NCI-H2196 treated with DMSO at 0.1 percent for 48 hours (cell line): ENCODE data around the gene SSH2.
"Not testable (repeated sequence)": the region's sequence is repeated elsewhere in the genome, so short reads cannot be mapped to it uniquely, and the experiment has no call there.

Source experiments
- DNase-seq: peaks from one replicate; lab custom pipeline; 2025; ENCODE audit not compliant: unreplicated experiment; lab: John Stamatoyannopoulos, UW

The SSH2 gene

DNA sequence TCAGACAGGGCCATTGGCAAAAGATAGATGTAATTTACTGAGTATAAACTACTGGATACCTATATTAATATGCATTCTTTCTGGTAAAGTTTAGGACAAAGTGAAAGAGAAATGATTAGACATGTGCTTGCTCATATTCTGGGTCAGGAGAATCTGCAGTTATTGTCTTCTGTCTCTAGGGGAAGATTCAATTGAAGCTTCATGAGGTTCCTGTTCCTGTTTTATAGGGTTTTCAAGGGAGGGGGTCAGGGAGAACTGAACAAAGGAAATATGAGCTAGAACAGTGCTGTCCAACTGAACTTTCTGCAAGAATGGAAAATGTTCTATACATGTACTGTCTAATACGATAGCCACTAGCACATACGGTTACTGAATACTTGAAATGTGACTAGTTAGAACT, 248.0 kb downstream of the SSH2 start:
- DNase-seq: no peak

DNA sequence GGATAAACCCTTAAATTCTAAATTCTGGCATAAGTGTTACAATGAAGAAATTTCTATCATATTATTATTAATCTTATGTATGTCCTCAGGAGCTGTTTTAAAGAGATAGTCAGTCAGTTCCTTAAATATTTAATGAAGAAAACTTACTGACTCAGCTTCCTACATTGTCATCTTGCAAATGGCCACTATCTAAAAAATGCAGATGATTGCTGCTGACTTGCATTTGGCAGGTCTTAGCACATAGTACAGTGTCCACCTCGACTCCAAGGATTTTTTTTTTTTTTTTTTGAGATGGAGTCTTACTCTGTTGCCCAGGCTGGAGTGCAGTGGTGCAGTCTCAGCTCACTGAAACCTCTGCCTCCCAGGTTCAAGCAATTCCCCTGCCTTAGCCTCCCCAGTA, 252.2 kb downstream of the SSH2 start:
- no peak for DNase-seq

DNA sequence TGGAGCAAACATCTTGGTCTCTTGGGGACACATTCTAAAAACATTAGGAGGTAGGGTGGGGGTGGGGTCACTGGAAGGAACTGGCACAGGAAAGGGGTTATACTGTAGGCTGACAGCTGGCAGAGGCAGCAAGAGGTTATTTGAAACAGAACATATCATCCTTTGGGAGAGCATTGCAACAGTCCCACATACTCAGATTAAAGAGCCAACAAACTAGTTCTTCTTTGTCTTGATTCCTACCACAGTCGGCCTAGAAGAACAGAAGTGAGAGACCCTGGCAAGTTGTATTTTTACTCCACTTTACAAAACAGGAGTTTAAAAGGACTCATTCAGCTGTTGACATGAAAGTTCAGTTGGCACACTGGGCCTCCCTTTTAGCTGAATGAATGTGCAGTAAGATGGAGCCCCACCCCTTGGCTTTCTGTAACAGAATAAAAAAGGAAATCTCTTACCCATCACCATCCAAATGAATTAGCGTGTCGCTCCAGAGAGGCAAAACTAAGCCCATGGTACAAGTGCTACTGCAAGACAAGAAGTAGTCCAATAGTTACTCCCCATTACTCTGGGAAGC, 252.7 kb downstream of the SSH2 start:
- DNase-seq: no peak

DNA sequence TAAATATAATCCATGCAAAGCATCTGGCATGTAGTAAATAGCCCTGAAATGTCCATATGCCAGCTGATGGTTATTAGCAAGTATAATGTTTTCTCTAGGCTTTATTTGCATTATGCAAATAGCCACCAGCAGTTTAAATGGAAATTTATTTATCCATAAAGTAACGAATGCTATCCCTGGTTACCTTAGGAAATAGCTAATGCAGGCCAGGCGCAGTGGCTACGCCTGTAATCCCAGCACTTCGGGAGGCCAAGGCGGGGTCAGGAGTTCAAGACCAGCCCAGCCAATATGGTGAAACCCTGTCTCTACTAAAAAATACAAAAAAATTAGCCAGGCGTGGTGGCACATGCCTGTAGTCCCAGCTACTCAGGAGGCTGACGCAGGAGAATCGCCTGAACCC, 254.1 kb downstream of the SSH2 start:
- DNase-seq: not testable (repeated sequence)

- DNase-seq: no peak
Measured at GRCh38 chr17:29674281-29674680, 255.7 kb downstream of the SSH2 start.

DNA sequence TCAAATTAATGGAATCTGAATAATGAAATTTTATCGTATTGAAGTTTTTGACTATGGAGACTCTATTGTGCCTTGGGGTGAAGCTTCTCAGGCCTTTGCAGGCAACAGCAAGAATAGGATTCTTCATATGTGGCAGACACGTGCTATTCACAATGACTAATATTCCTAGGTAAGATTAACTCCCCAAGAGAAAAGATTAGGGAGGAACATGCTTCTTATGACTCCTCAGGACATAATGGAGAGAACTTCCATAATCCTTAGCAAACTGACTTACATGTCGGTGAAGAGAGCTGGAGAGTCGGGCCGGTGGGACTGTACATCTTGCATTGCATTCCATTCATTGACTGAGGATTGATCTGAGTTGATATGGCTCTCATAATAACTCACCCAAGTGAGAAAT, 258.4 kb downstream of the SSH2 start:
- no peak for DNase-seq

DNA sequence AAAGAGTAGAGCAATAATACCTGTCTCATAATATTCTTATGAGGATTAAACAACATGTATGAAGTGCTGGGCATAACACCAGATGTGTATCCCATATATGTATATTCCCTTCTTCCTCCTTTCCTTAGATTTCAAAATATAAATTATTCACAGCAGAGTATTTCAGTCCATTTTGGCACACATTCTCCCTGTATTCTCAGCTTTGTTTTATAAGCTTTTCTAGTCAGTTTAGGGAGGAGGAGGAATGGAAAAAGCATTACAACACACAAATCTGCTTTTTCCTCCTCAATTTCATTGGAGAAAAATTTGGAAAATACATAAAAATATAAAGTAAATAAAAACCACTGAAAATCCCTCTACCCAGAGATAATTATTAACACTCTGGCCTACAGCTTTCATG, 260.8 kb downstream of the SSH2 start:
- DNase-seq: no peak

GRCh38 chr17:29667969-29668368, 262.1 kb downstream of the SSH2 start:
- DNase-seq: no peak

DNA sequence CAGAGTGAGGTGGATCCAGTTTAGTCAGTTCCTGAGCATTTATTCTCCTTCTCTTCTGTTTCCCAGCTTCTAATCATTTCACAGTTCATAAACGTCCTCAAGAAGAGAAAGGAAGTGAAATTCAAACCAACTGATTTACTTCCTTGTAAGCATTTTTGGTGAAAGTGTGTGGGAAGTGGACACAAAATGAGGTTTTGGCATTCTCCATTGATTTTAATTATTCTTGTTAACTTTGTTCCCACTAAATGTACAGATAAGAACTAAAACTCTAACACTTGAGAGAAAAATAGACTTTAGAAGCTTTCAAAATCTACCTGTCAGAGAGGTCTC, 264.6 kb downstream of the SSH2 start:
- no peak for DNase-seq

DNA sequence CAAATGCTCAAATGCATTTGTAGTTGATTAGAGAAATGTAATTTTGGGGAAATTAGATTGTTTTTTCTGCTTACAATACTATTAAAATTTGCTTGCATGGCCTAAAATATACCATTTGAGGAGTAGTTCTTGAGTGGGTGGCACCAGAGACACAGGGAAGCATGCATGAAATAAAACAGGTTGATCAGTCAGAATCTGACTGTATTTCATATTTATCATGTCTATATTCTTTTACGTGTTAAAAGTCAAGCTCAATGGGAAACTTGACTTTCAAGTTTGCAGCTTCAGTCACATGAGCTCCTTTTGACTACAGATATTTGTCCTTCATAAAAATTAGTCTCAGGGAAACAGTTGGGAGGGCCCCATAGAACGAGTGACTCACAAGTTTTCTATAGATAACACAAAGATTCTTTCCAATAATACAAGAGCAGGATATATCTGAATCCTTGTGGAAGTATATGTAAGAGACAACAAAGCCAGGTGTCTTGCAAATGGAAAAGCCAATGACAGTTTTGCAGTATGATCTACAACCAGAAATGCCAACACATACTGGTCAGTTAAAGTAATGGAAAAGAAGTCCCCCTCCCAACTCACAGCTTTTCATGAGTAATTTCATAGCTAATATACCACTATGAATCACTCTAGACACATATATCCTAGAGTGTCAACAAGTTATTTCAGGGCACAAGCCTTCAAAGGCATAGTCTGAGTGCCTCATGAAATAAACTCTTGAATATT, 265.1 kb downstream of the SSH2 start:
- DNase-seq: no peak

DNA sequence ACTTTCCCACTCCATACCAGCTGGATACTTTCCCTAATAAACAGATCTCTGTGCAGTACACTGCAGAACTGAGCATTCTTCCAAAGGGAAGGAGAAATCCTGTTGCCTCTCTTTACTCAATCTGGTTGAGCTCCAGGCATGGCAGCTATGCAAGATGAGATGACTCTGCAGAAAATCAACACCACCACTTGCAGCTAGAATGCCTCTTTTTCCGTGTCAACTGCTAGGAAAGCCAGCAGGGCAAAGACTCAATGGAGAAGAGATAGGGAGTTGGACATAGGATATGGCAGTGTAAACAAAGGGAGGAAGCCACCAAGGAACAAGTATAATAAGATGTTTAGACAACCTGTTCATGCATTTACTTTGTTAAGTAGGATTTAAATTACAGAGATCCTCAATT, 266.9 kb downstream of the SSH2 start:
- DNase-seq: peak; percentile 24

DNA sequence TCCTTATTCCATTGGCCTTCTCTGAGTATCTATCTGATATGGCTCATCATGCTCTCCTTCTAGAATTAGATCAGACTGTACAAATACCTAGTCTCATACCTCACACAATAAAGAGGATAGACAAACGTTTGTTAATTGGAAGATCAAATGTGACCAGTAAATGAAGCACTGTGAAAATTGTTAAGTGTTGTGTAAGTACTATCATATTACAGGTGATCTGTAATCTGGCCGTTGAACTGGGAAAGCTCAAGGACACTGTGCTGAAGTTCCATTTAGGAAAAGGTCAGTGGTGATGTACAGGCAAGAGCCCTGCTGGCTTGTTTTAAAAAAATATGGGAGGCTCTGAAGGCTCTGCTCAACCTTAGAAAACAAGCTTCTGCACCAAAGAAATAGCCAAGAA, 268.8 kb downstream of the SSH2 start:
- peak; percentile 33 for DNase-seq

DNA sequence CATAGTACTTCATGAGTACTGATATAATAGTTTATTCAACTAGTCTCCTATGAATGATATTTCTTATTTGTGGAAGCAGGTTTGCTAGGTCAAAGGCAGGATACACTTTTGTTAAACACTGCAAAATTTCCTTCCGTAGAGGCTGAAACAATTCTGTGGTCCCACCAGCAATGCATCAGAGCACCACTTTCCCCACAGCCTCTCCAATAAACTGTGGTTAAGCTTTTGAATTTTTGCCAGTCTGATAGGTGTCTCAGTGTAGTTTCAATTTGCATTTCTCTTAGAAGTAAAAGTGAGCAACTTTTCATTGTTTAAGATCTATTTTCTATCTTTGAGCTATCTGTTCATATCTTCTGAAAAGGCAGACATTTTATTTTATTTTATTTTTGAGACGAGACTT, 270.9 kb downstream of the SSH2 start:
- DNase-seq: no peak

DNA sequence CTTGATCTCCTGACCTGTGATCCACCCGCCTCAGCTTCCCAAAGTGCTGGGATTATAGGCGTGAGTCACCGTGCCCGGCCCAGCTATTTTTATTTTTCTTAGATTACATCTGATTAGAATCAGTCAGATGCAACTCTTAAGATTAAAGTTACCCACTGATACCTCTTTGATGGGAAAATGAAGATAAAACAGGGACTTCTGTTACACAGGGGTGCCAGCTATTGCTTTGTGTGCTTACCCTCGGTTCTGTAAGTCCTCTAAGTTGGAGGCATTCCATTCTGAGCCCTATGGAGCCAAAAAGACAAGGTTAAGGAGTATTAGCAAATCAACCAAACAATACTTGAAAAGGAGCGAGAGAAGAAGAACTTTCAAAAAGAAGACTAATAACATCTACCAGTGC, 274.7 kb downstream of the SSH2 start:
- DNase-seq: no peak

DNA sequence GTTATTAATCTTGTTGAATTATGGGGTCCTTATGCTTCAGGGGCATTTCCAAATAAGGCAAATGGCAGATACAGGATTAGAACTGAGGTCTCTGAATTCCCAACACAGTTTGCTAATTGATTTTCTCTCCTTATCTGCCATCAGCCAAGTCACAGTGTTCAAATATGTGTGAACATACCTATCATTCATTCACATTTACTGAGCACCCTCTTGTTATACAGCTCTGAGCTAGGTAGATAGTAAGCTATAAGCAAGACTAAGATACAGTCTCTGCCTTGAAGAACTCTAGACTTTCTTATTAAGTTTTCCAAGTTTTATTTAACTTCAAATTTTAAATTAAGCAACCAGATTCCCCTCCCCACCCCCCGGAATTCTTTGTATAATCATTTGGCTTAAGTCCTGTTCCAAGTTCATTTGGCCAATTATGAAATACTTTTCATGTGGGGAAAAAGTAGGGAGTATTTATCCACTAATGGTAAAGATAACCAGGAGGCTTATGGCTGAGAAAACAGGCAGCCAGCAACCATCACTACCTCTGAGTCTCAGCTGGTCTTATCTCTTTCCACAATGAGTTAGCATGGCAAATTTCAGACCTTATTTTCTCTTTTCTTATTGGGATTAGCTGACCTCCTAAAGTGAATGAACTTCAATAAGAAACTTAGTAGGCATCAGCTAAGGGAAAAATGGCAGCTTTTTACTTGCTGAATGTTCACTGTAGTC, 275.9 kb downstream of the SSH2 start:
- no peak for DNase-seq

GRCh38 chr17:29652976-29653375, 277.1 kb downstream of the SSH2 start:
- DNase-seq: no peak

DNA sequence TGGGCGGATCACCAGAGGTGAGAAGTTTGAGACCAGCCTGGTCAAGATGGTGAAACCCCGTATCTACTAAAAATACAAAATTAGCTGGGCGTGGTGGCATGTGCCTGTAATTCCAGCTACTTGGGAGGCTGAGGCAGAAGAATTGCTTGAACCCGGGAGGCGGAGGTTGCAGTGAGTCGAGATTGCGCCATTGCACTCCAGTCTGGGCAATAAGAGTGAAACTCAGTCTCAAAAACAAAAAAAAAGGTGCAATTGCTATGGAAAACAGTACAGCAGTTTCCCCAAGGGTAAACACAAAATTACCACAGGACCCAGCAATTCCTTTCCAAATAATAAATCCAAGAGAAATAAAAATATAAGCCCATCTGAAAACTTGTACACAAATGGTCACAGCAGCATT, 278.1 kb downstream of the SSH2 start:
- not testable (repeated sequence) for DNase-seq

GRCh38 chr17:29650396-29650795, 279.6 kb downstream of the SSH2 start:
- DNase-seq: no peak

DNA sequence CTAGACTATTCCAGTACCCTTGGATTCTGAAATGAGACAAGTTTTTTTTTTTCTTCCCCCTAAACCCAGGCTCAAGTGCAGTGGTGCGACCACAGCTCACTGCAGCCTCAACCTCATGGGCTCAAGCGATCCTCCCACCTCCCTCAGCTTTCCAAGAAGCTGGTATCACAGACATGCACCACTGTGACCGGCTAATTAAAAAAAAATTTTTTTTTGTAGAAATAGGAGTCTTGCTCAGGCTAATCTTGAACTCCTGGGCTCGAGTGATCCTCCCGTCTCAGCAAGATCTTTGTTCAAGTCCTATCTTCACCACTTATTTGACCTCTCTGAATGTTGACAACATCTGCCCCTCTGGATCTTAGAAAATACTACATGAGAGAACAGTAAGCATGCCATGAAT, 280.7 kb downstream of the SSH2 start:
- no peak for DNase-seq

DNA sequence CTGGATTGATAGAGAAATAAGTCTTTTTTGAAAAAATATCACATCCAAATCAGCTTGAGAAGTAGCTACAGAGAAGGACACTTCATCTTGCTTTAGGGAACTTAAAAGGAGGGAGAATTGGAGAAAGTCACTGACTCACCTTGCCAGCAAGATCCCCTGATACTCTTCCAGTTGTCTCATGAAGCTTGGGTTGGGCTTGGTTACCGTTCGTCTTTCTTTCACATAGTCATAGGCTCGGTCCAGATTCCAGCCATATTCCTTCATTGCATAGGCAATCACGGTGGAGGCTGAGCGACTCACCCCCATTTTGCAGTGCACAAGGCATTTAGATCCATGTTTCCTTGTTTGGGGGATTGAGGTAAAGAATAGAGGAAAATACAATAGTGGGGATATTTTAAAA, 282.0 kb downstream of the SSH2 start:
- no peak for DNase-seq

DNA sequence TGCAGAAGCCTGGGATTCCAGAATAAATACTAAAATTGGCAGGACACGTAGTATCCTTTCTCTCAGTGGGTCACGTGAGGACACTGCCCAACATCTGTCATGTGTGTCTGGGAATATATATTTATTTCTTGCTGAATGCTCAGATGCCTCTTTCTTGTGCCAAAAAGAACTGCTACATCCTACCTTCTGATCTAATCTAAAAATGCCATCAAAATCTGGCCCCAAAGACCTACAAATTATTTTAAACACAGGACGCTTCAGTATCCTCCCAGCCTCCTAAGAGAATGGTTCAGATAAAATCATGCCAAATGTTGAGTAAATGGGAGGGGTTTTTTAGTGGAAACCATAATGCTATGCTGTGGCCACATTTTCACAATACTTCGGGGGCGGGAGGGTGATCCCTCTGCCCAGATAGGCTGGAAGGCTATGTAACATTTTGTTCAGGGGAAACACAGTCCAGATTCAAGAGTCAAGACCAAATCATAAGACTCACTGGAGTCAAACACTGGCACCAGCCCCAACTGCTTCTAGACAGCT, 284.4 kb downstream of the SSH2 start:
- no peak for DNase-seq

- no peak for DNase-seq
Measured at GRCh38 chr17:29643817-29644160, 286.2 kb downstream of the SSH2 start.
